IPS-20b (cell line): ENCODE data around the gene LHX4.
A peak's percentile ranks its signal among the peaks of the same experiment; 100 is the strongest.

ENCODE experiments used
- H3K27ac ChIP-seq: one replicate; pipeline ENCODE4 v1.5.1; 2013; ENCODE audit warnings: low read length
- H3K27me3 ChIP-seq: 2 replicates; pipeline ENCODE4 v1.6.1; 2013; ENCODE audit warnings: mild to moderate bottlenecking, low read length, inconsistent platforms; ENCODE audit not compliant: insufficient read depth
- H3K36me3 ChIP-seq: 2 replicates; pipeline ENCODE4 v1.6.1; 2013; ENCODE audit warnings: low read depth, mild to moderate bottlenecking, inconsistent platforms, low read length, moderate library complexity; ENCODE audit not compliant: insufficient read depth
- H3K4me1 ChIP-seq: 2 replicates; pipeline ENCODE4 v1.6.1; 2013; ENCODE audit warnings: mild to moderate bottlenecking, control low read depth, inconsistent platforms, low read length, moderate library complexity; ENCODE audit not compliant: insufficient read depth
- H3K4me3 ChIP-seq: 2 replicates; pipeline ENCODE4 v1.5.1; 2013; ENCODE audit warnings: mild to moderate bottlenecking, low read length, inconsistent platforms
- H3K9ac ChIP-seq: 2 replicates; pipeline ENCODE4 v1.6.1; 2013; ENCODE audit warnings: low read depth, mild to moderate bottlenecking, inconsistent platforms, low read length, moderate library complexity
- H3K9me3 ChIP-seq: 2 replicates; pipeline ENCODE4 v1.6.1; 2013; ENCODE audit warnings: mild to moderate bottlenecking, low read depth, low read length, inconsistent platforms; ENCODE audit not compliant: insufficient read depth

The LHX4 gene

GRCh38 chr1:180229483-180230415, at the start of gene LHX4:
Gene LHX4 (plus strand): TSS chr1:180230264. CDS start chr1:180230530, 266 bp downstream.
- Histone ChIP-seq H3K9me3 (peaks cover 3% of the 10 kb centered on the region; the same call in 1 of the 2 replicates), H3K4me1 (peaks cover 19% of the 10 kb centered on the region; the same call in 1 of the 2 replicates), H3K27me3 (peaks cover 96% of the 10 kb centered on the region), H3K4me3 (peak within 1 kb of the TSS; percentile 83), H3K9ac (peak within 1 kb of the TSS; percentile 64; the same call in 1 of the 2 replicates), H3K36me3 (no peaks in the 10 kb centered on the region), H3K27ac (no peak within 1 kb of the TSS)

DNA sequence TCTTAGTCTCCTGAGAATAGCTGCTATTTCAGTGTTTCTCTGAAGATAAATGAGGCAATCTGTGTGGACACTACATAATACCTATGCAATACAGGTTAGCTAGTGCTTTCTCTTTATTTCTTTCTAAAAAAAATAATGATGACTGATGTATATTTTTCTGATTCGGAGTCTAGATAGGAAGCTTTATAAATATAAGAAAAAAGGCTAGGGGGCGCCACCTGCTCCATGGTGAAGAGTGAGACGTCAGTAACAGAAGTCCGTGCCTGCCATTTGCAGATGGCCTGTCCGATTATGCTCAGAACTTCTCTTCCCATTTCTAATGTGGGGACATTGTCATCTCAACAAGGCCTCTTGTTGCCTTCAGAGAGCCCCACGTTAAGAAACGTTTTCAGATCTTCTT, 49.0 kb upstream of the LHX4 start:
- H3K36me3 ChIP-seq, result peaks cover 33% of the 10 kb centered on the region
- H3K4me3 ChIP-seq, result no peak overlapping the region
- no peaks in the 10 kb centered on the region for H3K9me3 ChIP-seq
- no peaks in the 10 kb centered on the region for H3K27me3 ChIP-seq
- H3K27ac ChIP-seq, result no peak overlapping the region
- no peaks in the 10 kb centered on the region for H3K4me1 ChIP-seq
- no peak overlapping the region for H3K9ac ChIP-seq

- Histone ChIP-seq H3K9ac (no peak overlapping the region), H3K27me3 (no peaks in the 10 kb centered on the region), H3K4me1 (no peaks in the 10 kb centered on the region), H3K36me3 (peaks cover 42% of the 10 kb centered on the region), H3K27ac (no peak overlapping the region), H3K4me3 (no peak overlapping the region), H3K9me3 (no peaks in the 10 kb centered on the region)
Observed at GRCh38 chr1:180181996-180182642, 47.9 kb upstream of the LHX4 start.

DNA sequence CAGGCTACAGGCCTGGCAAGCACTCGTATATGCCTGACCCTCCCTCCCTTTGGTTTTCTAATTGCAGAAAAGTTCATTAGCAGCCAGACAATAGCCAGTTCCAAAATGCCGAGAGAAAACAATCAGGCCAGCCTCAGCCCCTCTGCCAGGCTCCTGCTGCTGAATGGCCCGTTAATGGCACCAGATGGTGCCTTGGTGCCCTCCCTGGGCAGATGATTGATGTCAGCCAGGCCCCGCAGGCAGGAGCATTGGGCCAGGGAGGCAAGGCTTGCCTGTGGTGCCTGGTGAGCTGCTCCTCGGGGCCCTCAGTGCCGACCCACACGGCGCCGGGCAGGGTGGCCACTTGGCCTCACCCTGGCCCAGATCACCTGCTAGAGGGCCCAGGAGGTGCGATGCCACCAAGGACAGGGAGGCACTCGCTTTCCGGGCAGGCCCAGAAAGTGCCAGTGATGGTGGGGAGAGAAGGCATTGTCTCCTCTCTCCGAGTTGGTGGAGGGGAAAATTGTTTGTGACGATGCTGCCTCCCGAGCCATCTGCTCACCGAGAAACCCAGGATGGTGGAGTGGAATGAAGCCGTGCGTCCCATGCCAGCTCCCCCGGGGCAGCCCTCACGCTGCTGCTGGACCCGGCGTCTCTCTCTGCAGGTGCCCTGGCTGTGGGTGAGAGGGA, 47.3 kb upstream of the LHX4 start:
- Histone ChIP-seq H3K4me1 (no peaks in the 10 kb centered on the region), H3K27me3 (no peaks in the 10 kb centered on the region), H3K4me3 (no peak overlapping the region), H3K9ac (no peak overlapping the region), H3K9me3 (no peaks in the 10 kb centered on the region), H3K27ac (no peak overlapping the region), H3K36me3 (peaks cover 44% of the 10 kb centered on the region)

DNA sequence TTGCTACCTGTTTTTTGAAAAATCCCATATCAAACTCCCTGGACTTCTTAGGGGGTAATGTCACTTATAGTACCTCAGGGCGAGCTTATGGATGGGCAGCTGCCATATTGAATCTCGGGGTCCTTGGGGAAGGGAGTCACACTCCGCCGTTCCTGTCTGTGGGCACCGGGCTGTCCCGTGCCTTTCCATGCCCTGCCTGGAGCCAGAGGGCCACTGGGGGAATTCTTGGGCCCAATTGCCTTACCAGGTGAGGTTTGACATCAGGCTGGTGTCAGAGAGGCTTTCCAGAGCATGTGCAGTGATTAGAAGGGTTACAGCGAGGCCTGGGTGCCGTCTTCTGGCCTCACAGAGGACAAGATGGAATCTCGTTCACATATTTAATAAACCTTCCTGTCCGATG, 46.6 kb upstream of the LHX4 start:
- Histone ChIP-seq H3K27ac (no peak overlapping the region), H3K4me3 (no peak overlapping the region), H3K36me3 (peaks cover 44% of the 10 kb centered on the region), H3K27me3 (no peaks in the 10 kb centered on the region), H3K4me1 (no peaks in the 10 kb centered on the region), H3K9ac (no peak overlapping the region), H3K9me3 (no peaks in the 10 kb centered on the region)

- H3K9ac ChIP-seq, result no peak overlapping the region
- H3K27me3 ChIP-seq, result no peaks in the 10 kb centered on the region
- H3K4me3 ChIP-seq, result no peak overlapping the region
- H3K9me3 ChIP-seq, result no peaks in the 10 kb centered on the region
- H3K36me3 ChIP-seq, result peaks cover 49% of the 10 kb centered on the region
- H3K27ac ChIP-seq, result no peak overlapping the region
- no peaks in the 10 kb centered on the region for H3K4me1 ChIP-seq
Observed at GRCh38 chr1:180184041-180184440, 46.0 kb upstream of the LHX4 start.

GRCh38 chr1:180185281-180185680, 44.8 kb upstream of the LHX4 start:
- Histone ChIP-seq H3K27ac (no peak overlapping the region), H3K9me3 (no peaks in the 10 kb centered on the region), H3K4me1 (no peaks in the 10 kb centered on the region), H3K9ac (no peak overlapping the region), H3K4me3 (no peak overlapping the region), H3K36me3 (peaks cover 55% of the 10 kb centered on the region), H3K27me3 (no peaks in the 10 kb centered on the region)

DNA sequence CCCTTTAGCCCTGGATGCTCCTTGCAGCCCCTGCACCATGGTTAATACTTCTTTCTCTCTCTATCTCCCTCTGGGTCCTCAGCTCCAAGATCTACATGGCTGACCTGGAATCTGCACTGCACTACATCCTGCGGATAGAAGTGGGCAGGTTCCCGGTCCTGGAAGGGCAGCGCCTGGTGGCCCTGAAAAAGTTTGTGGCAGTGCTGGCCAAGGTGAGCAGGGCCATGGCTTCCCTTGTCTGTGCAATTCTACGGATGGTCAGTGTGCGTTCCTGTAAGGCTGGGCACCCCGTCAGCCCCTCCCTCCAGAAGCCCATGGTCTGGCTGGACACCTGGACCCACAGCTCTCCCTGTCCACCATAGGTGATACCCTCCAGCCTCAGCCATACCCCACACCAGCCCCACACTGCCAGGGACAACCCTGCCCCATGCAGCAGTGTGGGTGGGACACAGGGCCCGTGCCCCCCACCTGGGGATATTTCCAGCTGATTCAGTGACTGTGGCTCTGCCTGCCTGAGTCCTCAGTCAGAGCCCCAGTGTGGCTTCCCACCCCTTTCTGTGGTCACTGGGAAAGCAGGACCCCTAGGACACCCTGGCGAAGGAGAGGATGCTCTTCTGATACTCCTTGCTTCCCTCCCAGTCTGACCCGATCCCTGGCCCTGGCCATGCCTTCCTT, 44.0 kb upstream of the LHX4 start:
- Histone ChIP-seq H3K36me3 (peaks cover 63% of the 10 kb centered on the region), H3K4me3 (no peak overlapping the region), H3K27me3 (no peaks in the 10 kb centered on the region), H3K4me1 (no peaks in the 10 kb centered on the region), H3K27ac (no peak overlapping the region), H3K9ac (no peak overlapping the region), H3K9me3 (no peaks in the 10 kb centered on the region)

GRCh38 chr1:180186831-180187230, 43.2 kb upstream of the LHX4 start:
- Histone ChIP-seq H3K4me3 (no peak overlapping the region), H3K4me1 (no peaks in the 10 kb centered on the region), H3K36me3 (peaks cover 64% of the 10 kb centered on the region), H3K27ac (no peak overlapping the region), H3K27me3 (no peaks in the 10 kb centered on the region), H3K9ac (no peak overlapping the region), H3K9me3 (no peaks in the 10 kb centered on the region)

- no peak overlapping the region for H3K9ac ChIP-seq
- no peaks in the 10 kb centered on the region for H3K27me3 ChIP-seq
- H3K36me3 ChIP-seq, result peaks cover 59% of the 10 kb centered on the region
- H3K27ac ChIP-seq, result no peak overlapping the region
- no peak overlapping the region for H3K4me3 ChIP-seq
- no peaks in the 10 kb centered on the region for H3K9me3 ChIP-seq
- no peaks in the 10 kb centered on the region for H3K4me1 ChIP-seq
Observed at GRCh38 chr1:180187626-180188025, 42.4 kb upstream of the LHX4 start.

DNA sequence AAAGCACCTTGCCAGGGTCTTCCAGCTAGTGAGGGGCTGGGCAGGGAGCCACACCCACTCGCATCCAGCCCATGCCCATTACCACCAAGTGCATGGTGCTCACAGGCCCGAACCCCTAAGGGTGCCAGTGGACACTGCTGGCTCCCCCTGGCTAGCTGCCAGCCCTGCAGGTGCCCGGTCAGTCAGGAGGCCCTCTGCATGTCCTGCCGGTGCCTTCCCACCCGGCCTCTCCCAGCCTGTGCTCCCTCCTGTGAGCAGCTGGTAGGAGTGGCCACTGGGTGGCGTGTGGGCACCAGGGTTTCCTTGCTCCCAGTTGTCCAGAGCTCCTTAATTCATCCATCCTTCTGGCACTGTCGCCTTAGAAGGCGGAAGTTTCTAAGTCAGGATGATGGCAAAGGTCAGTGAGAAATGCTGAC, 42.0 kb upstream of the LHX4 start:
- Histone ChIP-seq H3K27ac (no peak overlapping the region), H3K27me3 (no peaks in the 10 kb centered on the region), H3K4me1 (no peaks in the 10 kb centered on the region), H3K36me3 (peaks cover 59% of the 10 kb centered on the region), H3K9me3 (no peaks in the 10 kb centered on the region), H3K4me3 (no peak overlapping the region), H3K9ac (no peak overlapping the region)
